SK-N-SH treated with all-trans-retinoic acid at 6 μM for 48 hours (cell line): Measurements from ENCODE around the gene LRRC53.

Experiments
- ATAC-seq: fragments of 200-7000 bp; cut with Tn5 transposase; 3 replicates; pipeline ENCODE4 v1.9.1; 2020; ENCODE audit warnings: mild to moderate bottlenecking, moderate library complexity
- ARNTL ChIP-seq: fragments of 450-650 bp; formaldehyde crosslinking; IDR thresholded peaks from 2 replicates; pipeline ENCODE4 v1.5.0; 2020; ENCODE audit warnings: low read depth, mild to moderate bottlenecking, moderate library complexity, borderline replicate concordance
- BACH2 ChIP-seq: fragments of 250-450 bp; sonication (Bioruptor Pico); IDR thresholded peaks from 2 replicates; pipeline ENCODE4 v1.9.0; 2021; ENCODE audit warnings: mild to moderate bottlenecking, borderline replicate concordance
- CREB5 ChIP-seq: fragments of 250-450 bp; sonication (Bioruptor Pico); IDR thresholded peaks from 2 replicates; pipeline ENCODE4 v1.5.1; 2020; ENCODE audit warnings: low read depth, mild to moderate bottlenecking, moderate library complexity
- CSDC2 ChIP-seq: fragments of 250-450 bp; sonication (Bioruptor Pico); IDR thresholded peaks from 2 replicates; pipeline ENCODE4 v1.5.0; 2020; ENCODE audit warnings: mild to moderate bottlenecking, moderate library complexity
- ESRRG ChIP-seq: fragments of 250-450 bp; sonication (Bioruptor Pico); IDR thresholded peaks from 2 replicates; pipeline ENCODE4 v1.6.1; 2021; ENCODE audit warnings: mild to moderate bottlenecking
- GLIS3 ChIP-seq: fragments of 250-450 bp; sonication (Bioruptor Pico); IDR thresholded peaks from 2 replicates; pipeline ENCODE4 v1.5.0; 2020; ENCODE audit warnings: mild to moderate bottlenecking, moderate library complexity
- ISL1 ChIP-seq: fragments of 250-450 bp; sonication (Bioruptor Pico); IDR thresholded peaks from 2 replicates; pipeline ENCODE4 v2.1.2; 2022; ENCODE audit warnings: mild to moderate bottlenecking, moderate library complexity
- OSR1 ChIP-seq: fragments of 250-450 bp; sonication (Bioruptor Pico); IDR thresholded peaks from 2 replicates; pipeline ENCODE4 v1.8.0; 2022; ENCODE audit warnings: moderate library complexity, mild to moderate bottlenecking, inconsistent platforms
- POU6F1 ChIP-seq: fragments of 250-450 bp; sonication (Bioruptor Pico); IDR thresholded peaks from 2 replicates; pipeline ENCODE4 v1.8.0; 2021; ENCODE audit warnings: low read depth, mild to moderate bottlenecking, moderate library complexity, borderline replicate concordance
- PPARA ChIP-seq: fragments of 250-450 bp; sonication (Bioruptor Pico); IDR thresholded peaks from 2 replicates; pipeline ENCODE4 v1.5.0; 2020; ENCODE audit warnings: mild to moderate bottlenecking, borderline replicate concordance
- RARB ChIP-seq: fragments of 250-450 bp; sonication (Bioruptor Pico); IDR thresholded peaks from 2 replicates; pipeline ENCODE4 v1.8.0; 2021; ENCODE audit warnings: mild to moderate bottlenecking, moderate library complexity
- SNAI2 ChIP-seq: fragments of 250-450 bp; sonication (Bioruptor Pico); IDR thresholded peaks from 2 replicates; pipeline ENCODE4 v1.5.0; 2020; ENCODE audit warnings: mild to moderate bottlenecking, moderate library complexity
- TCF4 ChIP-seq: fragments of 250-450 bp; sonication (Bioruptor Pico); IDR thresholded peaks from 2 replicates; pipeline ENCODE4 v1.8.0; 2021; ENCODE audit warnings: mild to moderate bottlenecking, moderate library complexity, borderline replicate concordance
- TOX ChIP-seq: fragments of 250-450 bp; sonication (Bioruptor Pico); IDR thresholded peaks from 2 replicates; pipeline ENCODE4 v1.8.0; 2021; ENCODE audit warnings: mild to moderate bottlenecking, moderate library complexity, borderline replicate concordance
- ZC3H10 ChIP-seq: fragments of 250-450 bp; sonication (Bioruptor Pico); IDR thresholded peaks from 2 replicates; pipeline ENCODE4 v1.5.1; 2021; ENCODE audit warnings: mild to moderate bottlenecking, moderate library complexity
- ZFP3 ChIP-seq: fragments of 250-450 bp; sonication (Bioruptor Pico); IDR thresholded peaks from 2 replicates; pipeline ENCODE4 v1.5.0; 2020; ENCODE audit warnings: mild to moderate bottlenecking, moderate library complexity
- ZFP30 ChIP-seq: fragments of 450-650 bp; formaldehyde crosslinking; IDR thresholded peaks from 2 replicates; pipeline ENCODE4 v1.5.0; 2022; ENCODE audit warnings: mild to moderate bottlenecking, moderate library complexity
- ZNF565 ChIP-seq: fragments of 450-650 bp; formaldehyde crosslinking; conservative IDR thresholded peaks from 2 replicates; pipeline ENCODE4 v1.5.0; 2020; ENCODE audit warnings: low read depth, mild to moderate bottlenecking, moderate library complexity
- ZNF70 ChIP-seq: fragments of 450-650 bp; formaldehyde crosslinking; IDR thresholded peaks from 2 replicates; pipeline ENCODE4 v1.5.0; 2020; ENCODE audit warnings: mild to moderate bottlenecking, moderate library complexity
- ZNF8 ChIP-seq: fragments of 450-650 bp; formaldehyde crosslinking; IDR thresholded peaks from 2 replicates; pipeline ENCODE4 v1.5.0; 2020; ENCODE audit warnings: mild to moderate bottlenecking, moderate library complexity
- TF ChIP-seq, protein P1 (sequence below): fragments of 250-450 bp; sonication (Bioruptor Pico); IDR thresholded peaks from 2 replicates; pipeline ENCODE4 v1.5.1; 2021; ENCODE audit warnings: mild to moderate bottlenecking, moderate library complexity
- TF ChIP-seq, protein P2 (sequence below): fragments of 250-450 bp; sonication (Bioruptor Pico); IDR thresholded peaks from 2 replicates; pipeline ENCODE4 v1.8.0; 2020; ENCODE audit warnings: mild to moderate bottlenecking, moderate library complexity, borderline replicate concordance

Gene LRRC53

GRCh38 chr1:74434321-74434720 is 78.1 kb downstream of the LRRC53 start:
- ATAC-seq, result no peak
- TF ChIP-seq ISL1 (CRISPR knock-in tag) (no peak), BACH2 (CRISPR knock-in tag) (no peak), ZFP30 (CRISPR knock-in tag) (no peak), ZC3H10 (CRISPR knock-in tag) (no peak)
- TF ChIP-seq, protein P1, sequence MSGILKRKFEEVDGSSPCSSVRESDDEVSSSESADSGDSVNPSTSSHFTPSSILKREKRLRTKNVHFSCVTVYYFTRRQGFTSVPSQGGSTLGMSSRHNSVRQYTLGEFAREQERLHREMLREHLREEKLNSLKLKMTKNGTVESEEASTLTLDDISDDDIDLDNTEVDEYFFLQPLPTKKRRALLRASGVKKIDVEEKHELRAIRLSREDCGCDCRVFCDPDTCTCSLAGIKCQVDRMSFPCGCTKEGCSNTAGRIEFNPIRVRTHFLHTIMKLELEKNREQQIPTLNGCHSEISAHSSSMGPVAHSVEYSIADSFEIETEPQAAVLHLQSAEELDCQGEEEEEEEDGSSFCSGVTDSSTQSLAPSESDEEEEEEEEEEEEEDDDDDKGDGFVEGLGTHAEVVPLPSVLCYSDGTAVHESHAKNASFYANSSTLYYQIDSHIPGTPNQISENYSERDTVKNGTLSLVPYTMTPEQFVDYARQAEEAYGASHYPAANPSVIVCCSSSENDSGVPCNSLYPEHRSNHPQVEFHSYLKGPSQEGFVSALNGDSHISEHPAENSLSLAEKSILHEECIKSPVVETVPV (CRISPR knock-in tag), result no peak
- TF ChIP-seq, all 23 proteins: peak for 0

- TF ChIP-seq ZNF565 (no peak), TOX (CRISPR knock-in tag) (no peak), GLIS3 (CRISPR knock-in tag) (no peak), OSR1 (CRISPR knock-in tag) (no peak), CREB5 (no peak), BACH2 (CRISPR knock-in tag) (no peak), TCF4 (CRISPR knock-in tag) (no peak), ZNF70 (CRISPR knock-in tag) (no peak), PPARA (CRISPR knock-in tag) (no peak), POU6F1 (CRISPR knock-in tag) (no peak), ZFP3 (CRISPR knock-in tag) (no peak), CSDC2 (CRISPR knock-in tag) (no peak), ESRRG (CRISPR knock-in tag) (no peak), RARB (CRISPR knock-in tag) (no peak), SNAI2 (CRISPR knock-in tag) (no peak), ZFP30 (CRISPR knock-in tag) (no peak)
- TF ChIP-seq, protein P1 (CRISPR knock-in tag), result no peak
- ATAC-seq, result no peak
These were observed 80.1 kb downstream of the LRRC53 start for GRCh38 chr1:74432325-74432724.

DNA sequence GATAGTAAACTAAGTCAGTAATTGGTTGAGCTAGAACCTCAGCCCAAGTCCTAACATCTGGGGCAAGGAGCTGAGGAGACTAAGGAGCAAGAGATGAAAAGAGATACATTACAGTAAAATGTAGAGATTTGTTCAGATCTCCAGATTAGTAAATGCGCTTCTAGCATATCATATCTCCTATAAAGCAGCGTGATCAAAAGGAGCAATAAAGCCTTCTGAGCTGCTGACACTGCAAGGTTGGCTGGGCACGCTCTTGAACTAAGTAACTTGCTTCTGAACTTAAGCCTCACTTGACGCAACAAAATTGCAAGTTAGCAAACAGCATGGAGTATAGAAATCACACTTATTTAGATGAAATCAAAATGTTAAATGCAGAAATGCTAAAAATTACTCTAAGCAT is 80.9 kb downstream of the LRRC53 start:
- no peak for ATAC-seq
- no peak for TF ChIP-seq ZC3H10 (CRISPR knock-in tag)
- TF ChIP-seq, protein P2, sequence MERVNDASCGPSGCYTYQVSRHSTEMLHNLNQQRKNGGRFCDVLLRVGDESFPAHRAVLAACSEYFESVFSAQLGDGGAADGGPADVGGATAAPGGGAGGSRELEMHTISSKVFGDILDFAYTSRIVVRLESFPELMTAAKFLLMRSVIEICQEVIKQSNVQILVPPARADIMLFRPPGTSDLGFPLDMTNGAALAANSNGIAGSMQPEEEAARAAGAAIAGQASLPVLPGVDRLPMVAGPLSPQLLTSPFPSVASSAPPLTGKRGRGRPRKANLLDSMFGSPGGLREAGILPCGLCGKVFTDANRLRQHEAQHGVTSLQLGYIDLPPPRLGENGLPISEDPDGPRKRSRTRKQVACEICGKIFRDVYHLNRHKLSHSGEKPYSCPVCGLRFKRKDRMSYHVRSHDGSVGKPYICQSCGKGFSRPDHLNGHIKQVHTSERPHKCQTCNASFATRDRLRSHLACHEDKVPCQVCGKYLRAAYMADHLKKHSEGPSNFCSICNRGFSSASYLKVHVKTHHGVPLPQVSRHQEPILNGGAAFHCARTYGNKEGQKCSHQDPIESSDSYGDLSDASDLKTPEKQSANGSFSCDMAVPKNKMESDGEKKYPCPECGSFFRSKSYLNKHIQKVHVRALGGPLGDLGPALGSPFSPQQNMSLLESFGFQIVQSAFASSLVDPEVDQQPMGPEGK (CRISPR knock-in tag), result no peak
- no peak for TF ChIP-seq RARB (CRISPR knock-in tag)
- no peak for TF ChIP-seq BACH2 (CRISPR knock-in tag)
- no peak for TF ChIP-seq POU6F1 (CRISPR knock-in tag)
- TF ChIP-seq ESRRG (CRISPR knock-in tag), result no peak
- TF ChIP-seq OSR1 (CRISPR knock-in tag), result no peak
- no peak for TF ChIP-seq ZFP3 (CRISPR knock-in tag)
- TF ChIP-seq ZNF8, result no peak
- no peak for TF ChIP-seq ARNTL (CRISPR knock-in tag)
- no peak for TF ChIP-seq ZNF565
- no peak for TF ChIP-seq TOX (CRISPR knock-in tag)
- TF ChIP-seq TCF4 (CRISPR knock-in tag), result no peak
